Mucosa of rectum (tissue), 2 donors: Measurements from ENCODE around the gene C2orf72.

Experiments used
- H3K27ac ChIP-seq, 2 donors: one replicate each; pipeline ENCODE4 v1.7.0; 2013; ENCODE audit warnings: inconsistent platforms in 2 of 2, low read depth in 2 of 2, low read length in 2 of 2
- H3K27me3 ChIP-seq, 2 donors: one replicate each; pipeline ENCODE4 v1.7.0; 2013; ENCODE audit warnings: low read length in 2 of 2; ENCODE audit not compliant: control insufficient read depth in 2 of 2, insufficient read depth in 2 of 2
- H3K36me3 ChIP-seq, 2 donors: one replicate each; pipeline ENCODE4 v1.7.0; 2013; ENCODE audit warnings: low read length in 2 of 2; ENCODE audit not compliant: control insufficient read depth in 2 of 2, insufficient read depth in 2 of 2
- H3K4me1 ChIP-seq, 2 donors: one replicate each; pipeline ENCODE4 v1.7.0; 2013; ENCODE audit warnings: low read length in 2 of 2, mild to moderate bottlenecking in 1 of 2; ENCODE audit not compliant: control insufficient read depth in 2 of 2, insufficient read depth in 2 of 2
- H3K4me3 ChIP-seq, 2 donors: one replicate each; pipeline ENCODE4 v1.7.0; 2013; ENCODE audit warnings: low read length in 2 of 2
- H3K9ac ChIP-seq, 2 donors: one replicate each; pipeline ENCODE4 v1.7.0; 2013; ENCODE audit warnings: low read length in 2 of 2, low read depth in 1 of 2, mild to moderate bottlenecking in 1 of 2
- H3K9me3 ChIP-seq, 2 donors: one replicate each; pipeline ENCODE4 v1.7.0; 2013; ENCODE audit warnings: low read length in 2 of 2; ENCODE audit not compliant: control insufficient read depth in 2 of 2
- donor health status: healthy.
- donor health status: Normal muscosa, but diverticular disease.

Gene C2orf72

DNA sequence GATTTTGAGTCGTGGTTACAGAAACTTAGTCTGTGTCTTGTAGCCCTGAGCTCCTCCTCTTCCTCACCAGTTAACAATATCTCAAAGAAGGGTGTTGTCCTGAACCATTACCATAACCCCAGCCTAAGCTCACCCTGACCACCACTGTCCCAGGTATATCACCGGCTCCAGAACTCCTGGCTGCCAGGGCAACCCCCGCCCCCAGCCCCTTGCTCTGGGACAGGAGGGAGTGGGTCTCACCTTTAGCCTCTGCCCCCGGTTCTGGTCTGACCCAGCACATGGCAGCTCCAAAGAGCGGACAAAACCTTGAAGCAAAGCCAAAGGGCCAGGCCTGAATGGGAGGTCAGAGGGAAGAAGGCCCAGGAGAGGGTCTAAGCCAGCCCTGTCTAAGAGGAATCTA lies 13.8 kb downstream of the C2orf72 start:
- Histone ChIP-seq H3K4me1 (peaks cover 30 to 36% of the 10 kb centered on the region in 2 donors), H3K9ac (peak overlapping the region in 1 of 2 donors; percentile 21), H3K9me3 (no peaks in the 10 kb centered on the region), H3K36me3 (peaks cover 0 to 12% of the 10 kb centered on the region in 2 donors), H3K27me3 (no peaks in the 10 kb centered on the region), H3K27ac (peak overlapping the region; percentile 85 to 88), H3K4me3 (no peak overlapping the region)

DNA sequence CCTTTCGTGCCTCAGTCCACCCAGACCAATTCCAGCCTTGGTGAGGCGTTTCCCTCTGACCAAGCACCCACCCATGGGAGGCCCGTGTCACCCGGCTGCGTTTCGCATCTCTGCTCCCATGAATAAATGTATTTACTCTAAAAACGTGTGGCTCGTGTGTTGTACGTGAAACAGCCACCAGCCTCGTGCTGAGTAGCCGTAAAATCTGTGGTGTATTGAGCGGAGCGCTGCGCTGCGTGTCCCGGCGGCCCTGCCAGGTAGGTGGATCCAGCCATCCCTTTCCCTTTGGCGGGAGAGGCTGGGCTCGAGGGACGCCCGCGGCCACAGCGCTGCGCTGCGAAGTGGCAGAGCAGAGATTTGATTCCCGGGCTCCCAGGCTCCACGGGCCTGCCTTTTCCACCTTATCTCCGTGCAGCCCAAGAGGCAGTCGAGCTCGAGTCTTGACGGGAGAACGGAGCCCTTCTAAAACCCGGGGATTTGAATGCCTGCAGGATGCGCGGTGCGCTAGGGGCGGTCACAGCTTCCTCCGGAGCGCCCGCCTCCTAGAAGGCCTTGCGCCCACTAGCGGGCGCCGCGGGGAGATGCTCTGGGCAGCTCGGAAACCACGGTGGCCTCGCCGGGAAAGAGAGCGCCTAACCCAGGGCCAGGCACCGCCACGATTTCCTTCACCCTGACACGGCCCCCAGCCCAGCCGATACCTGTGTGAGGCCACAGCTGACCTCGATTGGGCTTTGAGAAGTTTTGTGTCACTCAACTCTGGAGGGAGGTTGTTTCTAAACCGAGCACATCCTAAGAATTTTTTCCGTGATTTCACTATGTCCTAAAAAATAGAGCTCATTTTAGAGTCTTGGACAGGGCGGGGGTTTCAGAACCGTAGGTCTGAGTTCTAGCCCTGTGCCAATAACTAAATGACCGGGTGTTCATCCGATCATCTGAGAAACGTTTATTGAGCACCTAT lies 15.4 kb downstream of the C2orf72 start:
- peak overlapping the region; percentile 44 to 62 for H3K9ac ChIP-seq
- no peaks in the 10 kb centered on the region for H3K9me3 ChIP-seq
- no peaks in the 10 kb centered on the region for H3K27me3 ChIP-seq
- H3K36me3 ChIP-seq: no peaks in the 10 kb centered on the region
- H3K27ac ChIP-seq: peak overlapping the region in 1 of 2 donors; percentile 28
- H3K4me3 ChIP-seq: peak overlapping the region; percentile 76 to 84
- H3K4me1 ChIP-seq: peaks cover 34 to 37% of the 10 kb centered on the region in 2 donors

DNA sequence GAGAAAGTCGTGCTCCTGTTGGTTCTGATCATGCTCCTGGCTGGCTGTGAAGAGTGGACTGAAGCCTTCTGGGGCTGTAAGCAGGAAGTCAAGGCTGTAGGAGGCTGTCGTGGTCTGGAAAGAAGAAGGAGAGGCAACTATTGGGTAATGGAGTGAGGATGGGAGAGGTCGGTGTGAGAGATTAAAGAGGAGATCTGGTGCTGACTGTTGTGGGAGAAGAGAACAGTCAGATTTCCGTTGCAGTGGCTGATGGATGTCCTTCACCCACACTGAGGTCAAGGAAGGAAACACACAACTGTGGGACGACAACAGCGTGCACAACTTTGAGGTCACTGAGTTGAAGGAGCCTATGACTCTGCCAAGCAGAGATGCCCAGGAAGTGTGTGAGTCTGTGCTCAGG lies 16.5 kb downstream of the C2orf72 start:
- Histone ChIP-seq H3K36me3 (no peaks in the 10 kb centered on the region), H3K9me3 (no peaks in the 10 kb centered on the region), H3K4me3 (no peak overlapping the region), H3K27ac (no peak overlapping the region), H3K4me1 (peaks cover 40 to 46% of the 10 kb centered on the region in 2 donors), H3K9ac (no peak overlapping the region), H3K27me3 (no peaks in the 10 kb centered on the region)

DNA sequence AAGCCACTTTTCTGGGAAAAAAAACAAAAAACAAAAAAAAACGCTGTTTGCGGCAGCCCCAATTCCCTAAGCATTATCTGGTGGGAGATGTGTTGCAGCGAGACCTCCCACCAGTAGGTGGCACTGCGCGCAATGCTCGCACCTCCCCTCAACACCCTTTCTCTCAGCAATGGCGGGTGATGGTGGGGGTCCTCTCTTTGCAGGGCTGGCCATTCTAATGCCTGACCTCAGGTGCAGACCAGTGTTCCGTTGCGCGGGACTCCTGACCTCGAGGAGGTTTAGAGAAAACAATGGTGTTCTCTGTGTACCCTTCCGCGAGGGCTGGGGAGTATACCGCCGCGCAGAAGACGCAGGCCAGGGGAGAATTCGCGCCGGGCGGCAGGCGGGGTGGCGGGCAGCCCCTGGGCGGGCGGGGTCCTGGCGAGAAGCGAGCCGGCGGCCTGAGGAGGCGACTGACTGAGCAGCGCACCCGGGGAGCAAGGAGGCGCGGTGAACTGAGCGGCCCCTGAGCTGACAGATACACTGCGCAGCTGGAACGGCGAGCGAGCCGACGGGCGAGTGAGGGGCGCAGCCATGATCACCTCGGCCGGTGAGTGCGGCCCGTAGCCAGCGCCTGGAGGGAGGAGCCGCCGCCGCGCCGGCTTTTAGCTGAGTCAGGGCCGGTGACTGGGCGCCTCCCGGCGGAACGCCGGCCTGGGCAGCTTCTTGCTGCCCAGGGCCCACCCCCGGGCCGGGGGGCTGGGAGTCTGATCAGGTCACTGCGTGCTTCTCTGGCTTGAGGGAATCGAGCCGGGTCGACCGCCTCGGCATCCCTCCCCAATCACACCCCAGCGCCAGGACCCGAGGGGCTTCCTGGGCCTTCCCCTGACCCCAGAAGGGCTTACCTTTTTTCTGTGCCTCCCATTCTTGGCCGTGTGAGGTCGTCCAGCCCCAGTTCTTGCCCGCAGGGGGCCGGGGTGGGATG lies 19.4 kb downstream of the C2orf72 start, which contains the start of gene PSMD1:
TSS of gene PSMD1 (plus strand) at position 415 of the 964 bp plus-strand sequence. CDS start at position 574, 159 bp downstream.
- no peaks in the 10 kb centered on the region for H3K9me3 ChIP-seq
- H3K27ac ChIP-seq: peak within 1 kb of the TSS; percentile 88 to 89
- H3K27me3 ChIP-seq: no peaks in the 10 kb centered on the region

DNA sequence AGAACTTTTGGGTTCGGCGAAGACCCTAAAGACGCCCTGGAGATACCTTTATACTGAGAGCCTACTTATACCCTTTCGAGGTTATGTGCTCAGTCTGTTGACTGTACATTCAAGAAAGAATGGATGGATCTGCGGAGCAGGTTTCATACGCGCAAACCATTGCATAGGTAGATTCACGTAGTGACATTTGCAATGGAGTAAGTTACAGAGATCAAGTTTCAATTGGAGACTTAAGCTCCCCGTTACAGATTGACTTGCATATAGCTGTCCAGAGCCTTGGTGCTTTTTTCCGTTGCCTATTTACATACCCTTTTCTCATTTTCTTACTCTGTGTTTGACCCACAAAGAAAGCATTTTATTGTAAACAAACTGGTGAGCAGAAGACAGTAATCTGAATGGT lies 20.3 kb downstream of the C2orf72 start:
- H3K27ac ChIP-seq: no peak overlapping the region
- H3K9ac ChIP-seq: peak overlapping the region; percentile 84 to 90
- peaks cover 7 to 8% of the 10 kb centered on the region in 2 donors for H3K36me3 ChIP-seq
- H3K4me1 ChIP-seq: peaks cover 17 to 18% of the 10 kb centered on the region in 2 donors
- no peaks in the 10 kb centered on the region for H3K9me3 ChIP-seq
- no peaks in the 10 kb centered on the region for H3K27me3 ChIP-seq
- H3K4me3 ChIP-seq: peak overlapping the region; percentile 87 to 88

More for the DNA sequence above, 19.4 kb downstream of the C2orf72 start, which contains the start of gene PSMD1:
- peaks cover 23 to 26% of the 10 kb centered on the region in 2 donors for H3K4me1 ChIP-seq
- H3K9ac ChIP-seq: peak within 1 kb of the TSS; percentile 84 to 90
- H3K36me3 ChIP-seq: peaks cover 3 to 5% of the 10 kb centered on the region in 2 donors
- peak within 1 kb of the TSS; percentile 87 to 88 for H3K4me3 ChIP-seq

DNA sequence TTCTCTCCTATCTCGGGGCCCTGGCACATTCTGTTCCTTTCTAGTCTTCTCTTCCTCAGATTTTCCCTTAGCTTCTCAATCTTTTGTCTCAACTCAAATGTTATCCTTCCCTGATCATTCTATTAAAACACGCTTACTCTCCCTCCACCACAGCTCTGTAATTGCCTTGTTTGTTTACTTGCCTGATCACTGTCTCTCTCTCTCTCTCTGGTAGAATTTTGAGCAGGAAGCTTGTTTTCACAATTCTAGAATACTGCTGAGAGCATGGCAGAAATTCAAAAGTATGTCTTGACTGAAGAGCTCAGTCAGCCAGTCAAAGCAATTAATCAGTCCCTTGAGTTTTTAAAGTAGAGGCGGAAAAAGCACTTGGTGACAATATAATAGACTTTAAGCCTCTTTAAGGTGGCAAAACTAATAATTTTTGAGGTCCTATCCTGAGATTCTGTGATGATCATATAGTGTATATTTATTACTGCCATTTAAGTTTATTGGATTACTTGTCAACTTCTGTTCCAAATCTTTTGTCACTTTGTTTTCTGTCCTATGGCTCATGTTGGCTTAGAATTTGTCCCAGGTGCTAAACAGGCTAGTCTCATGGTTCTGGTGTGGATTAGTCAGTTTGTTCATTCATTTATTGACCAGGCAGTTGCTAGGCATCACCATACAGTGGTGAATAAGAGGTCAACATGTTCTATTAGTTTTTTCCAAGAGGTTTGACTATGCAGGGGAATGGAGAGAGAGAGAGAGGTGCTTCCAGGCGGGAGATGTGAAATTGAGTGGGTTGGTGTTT lies 21.6 kb downstream of the C2orf72 start:
- no peak overlapping the region for H3K9ac ChIP-seq
- no peak overlapping the region for H3K27ac ChIP-seq
- no peaks in the 10 kb centered on the region for H3K27me3 ChIP-seq
- no peaks in the 10 kb centered on the region for H3K9me3 ChIP-seq
- H3K36me3 ChIP-seq: peaks cover 21% of the 10 kb centered on the region in 2 donors
- peaks cover 16 to 17% of the 10 kb centered on the region in 2 donors for H3K4me1 ChIP-seq
- H3K4me3 ChIP-seq: no peak overlapping the region

DNA sequence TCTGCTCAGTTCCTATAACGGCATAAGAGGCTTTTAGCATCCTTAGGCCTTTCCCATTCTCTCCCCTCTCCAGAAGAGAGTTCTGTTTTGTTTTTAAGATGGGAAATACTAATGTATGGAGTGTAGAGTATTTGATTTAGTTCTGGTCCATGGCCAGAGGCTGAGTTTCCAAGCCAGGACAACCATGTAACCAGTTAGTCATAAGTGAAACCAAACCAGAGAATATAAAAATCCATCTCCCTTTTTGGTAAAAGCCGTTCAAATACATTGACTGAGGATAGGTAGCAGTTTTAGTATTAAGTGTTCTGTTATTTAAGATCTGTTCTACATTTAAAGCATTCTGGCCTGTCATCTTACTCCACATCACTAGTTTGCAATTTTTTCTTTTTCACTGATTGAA lies 22.4 kb downstream of the C2orf72 start:
- Histone ChIP-seq H3K36me3 (peaks cover 23 to 28% of the 10 kb centered on the region in 2 donors), H3K27ac (no peak overlapping the region), H3K27me3 (no peaks in the 10 kb centered on the region), H3K4me1 (peaks cover 16 to 17% of the 10 kb centered on the region in 2 donors), H3K4me3 (no peak overlapping the region), H3K9me3 (no peaks in the 10 kb centered on the region), H3K9ac (no peak overlapping the region)

DNA sequence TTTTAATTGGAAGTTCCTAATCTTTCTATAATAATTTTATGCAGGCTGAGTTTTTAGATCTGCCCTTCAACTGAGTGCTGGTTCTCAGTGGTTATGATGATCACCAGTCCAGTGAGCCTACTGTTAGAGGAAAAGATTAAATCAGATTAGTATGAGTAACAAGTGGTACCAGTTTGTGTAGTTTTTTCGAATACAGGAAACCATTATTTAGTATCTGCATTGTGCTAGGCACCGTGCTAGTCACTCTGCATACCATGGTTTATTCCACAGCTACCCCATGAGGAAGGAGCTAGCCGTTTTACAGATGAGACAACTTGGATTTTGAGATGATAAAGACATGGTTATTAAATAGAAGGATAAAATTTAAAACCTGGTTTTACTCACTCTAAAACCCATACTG lies 25.5 kb downstream of the C2orf72 start:
- H3K27me3 ChIP-seq: no peaks in the 10 kb centered on the region
- H3K4me3 ChIP-seq: no peak overlapping the region
- H3K36me3 ChIP-seq: peaks cover 30 to 35% of the 10 kb centered on the region in 2 donors

GRCh38 chr2:231063347-231063746 lies 26.0 kb downstream of the C2orf72 start:
- H3K9ac ChIP-seq: no peak overlapping the region
- no peaks in the 10 kb centered on the region for H3K27me3 ChIP-seq
- H3K9me3 ChIP-seq: no peaks in the 10 kb centered on the region
- no peak overlapping the region for H3K27ac ChIP-seq
- H3K4me1 ChIP-seq: peaks cover 8 to 9% of the 10 kb centered on the region in 2 donors
- no peak overlapping the region for H3K4me3 ChIP-seq
- peaks cover 35 to 38% of the 10 kb centered on the region in 2 donors for H3K36me3 ChIP-seq

More for the DNA sequence above, 25.5 kb downstream of the C2orf72 start:
- Histone ChIP-seq H3K9ac (no peak overlapping the region), H3K27ac (no peak overlapping the region), H3K9me3 (no peaks in the 10 kb centered on the region), H3K4me1 (peaks cover 12 to 13% of the 10 kb centered on the region in 2 donors)
